ENCODE data around the gene ANP32E.

DNA sequence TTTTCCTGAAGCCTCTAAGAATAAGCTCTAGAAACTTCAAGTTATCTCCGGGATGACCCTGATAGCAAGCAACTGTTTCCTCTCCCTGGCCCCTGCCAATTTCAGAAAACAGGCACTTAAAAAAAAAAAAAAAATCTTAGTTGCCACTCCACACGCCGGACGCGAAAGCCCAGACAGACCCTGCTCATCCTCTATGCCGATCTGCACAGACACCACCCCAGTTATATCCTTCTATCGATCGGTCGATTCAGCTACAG is 1.7 kb downstream of the ANP32E start:
- TF ChIP-seq GATA2 (IDR thresholded peaks at IDR 0.05; ENCODE audit: low read depth, low read length) (no peak), GATA3 (IDR thresholded peaks at IDR 0.05; ENCODE audit: low read depth, low read length) (no peak)
